Esophagus squamous epithelium (tissue), 4 donors: ENCODE measurements around the gene GPRC5A.

ENCODE experiments used
- POLR2A ChIP-seq, 4 donors: fragments of 450-650 bp; IDR thresholded peaks; one replicate each; pipeline ENCODE4 v1.6.1; 2017; ENCODE audit warnings: antibody characterized with exemption in 4 of 4, mild to moderate bottlenecking in 4 of 4, moderate library complexity in 3 of 4
- TF ChIP-seq, protein P1 (sequence below), 6 experiments: fragments of 450-650 bp in 4 of 6; fragments of 200-600 bp in 2 of 6; sonication (generic) in 2 of 6; IDR thresholded peaks; one replicate each; pipeline ENCODE4 v1.5.1; 2016 to 2019; ENCODE audit warnings: antibody characterized with exemption in 6 of 6, mild to moderate bottlenecking in 4 of 6, moderate library complexity in 4 of 6

DNA sequence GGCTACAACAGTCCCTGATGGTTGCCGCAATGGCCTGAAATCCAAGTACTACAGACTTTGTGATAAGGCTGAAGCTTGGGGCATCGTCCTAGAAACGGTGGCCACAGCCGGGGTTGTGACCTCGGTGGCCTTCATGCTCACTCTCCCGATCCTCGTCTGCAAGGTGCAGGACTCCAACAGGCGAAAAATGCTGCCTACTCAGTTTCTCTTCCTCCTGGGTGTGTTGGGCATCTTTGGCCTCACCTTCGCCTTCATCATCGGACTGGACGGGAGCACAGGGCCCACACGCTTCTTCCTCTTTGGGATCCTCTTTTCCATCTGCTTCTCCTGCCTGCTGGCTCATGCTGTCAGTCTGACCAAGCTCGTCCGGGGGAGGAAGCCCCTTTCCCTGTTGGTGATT lies 16.9 kb downstream of the GPRC5A start:
- TF ChIP-seq, protein P1, sequence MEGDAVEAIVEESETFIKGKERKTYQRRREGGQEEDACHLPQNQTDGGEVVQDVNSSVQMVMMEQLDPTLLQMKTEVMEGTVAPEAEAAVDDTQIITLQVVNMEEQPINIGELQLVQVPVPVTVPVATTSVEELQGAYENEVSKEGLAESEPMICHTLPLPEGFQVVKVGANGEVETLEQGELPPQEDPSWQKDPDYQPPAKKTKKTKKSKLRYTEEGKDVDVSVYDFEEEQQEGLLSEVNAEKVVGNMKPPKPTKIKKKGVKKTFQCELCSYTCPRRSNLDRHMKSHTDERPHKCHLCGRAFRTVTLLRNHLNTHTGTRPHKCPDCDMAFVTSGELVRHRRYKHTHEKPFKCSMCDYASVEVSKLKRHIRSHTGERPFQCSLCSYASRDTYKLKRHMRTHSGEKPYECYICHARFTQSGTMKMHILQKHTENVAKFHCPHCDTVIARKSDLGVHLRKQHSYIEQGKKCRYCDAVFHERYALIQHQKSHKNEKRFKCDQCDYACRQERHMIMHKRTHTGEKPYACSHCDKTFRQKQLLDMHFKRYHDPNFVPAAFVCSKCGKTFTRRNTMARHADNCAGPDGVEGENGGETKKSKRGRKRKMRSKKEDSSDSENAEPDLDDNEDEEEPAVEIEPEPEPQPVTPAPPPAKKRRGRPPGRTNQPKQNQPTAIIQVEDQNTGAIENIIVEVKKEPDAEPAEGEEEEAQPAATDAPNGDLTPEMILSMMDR (IDR thresholded peaks at IDR 0.05): no peak
- TF ChIP-seq POLR2A (IDR thresholded peaks at IDR 0.05): no peak
